Fibroblast of skin of right quadriceps (primary cell): ENCODE results near the gene NBEA.

ENCODE experiments used
- DNase-seq: peaks from one replicate; pipeline ENCODE4 v3.0.0-alpha.2; 2013

Gene NBEA

DNA sequence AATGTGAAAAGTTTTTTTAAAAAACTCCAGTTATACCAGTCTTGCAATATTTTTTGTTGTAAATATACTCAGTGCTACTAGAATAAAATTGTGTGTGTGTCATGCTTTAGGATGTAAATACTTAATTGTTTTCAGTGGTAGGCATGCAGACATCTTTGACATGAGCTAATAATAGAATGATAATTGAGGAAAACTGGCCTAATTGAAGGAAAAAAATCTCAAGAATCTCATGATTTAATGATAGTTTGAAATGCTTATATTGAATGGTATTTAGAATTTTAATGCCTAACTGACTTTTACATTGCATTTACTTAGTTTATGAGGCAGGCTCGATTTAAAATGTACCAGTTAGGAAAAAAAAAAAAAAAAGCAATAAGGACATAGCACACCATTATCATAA is 537.6 kb downstream of the NBEA start:
- DNase-seq, result no peak

- DNase-seq, result no peak
Measured at GRCh38 chr13:35480346-35480745, 538.3 kb downstream of the NBEA start.

DNA sequence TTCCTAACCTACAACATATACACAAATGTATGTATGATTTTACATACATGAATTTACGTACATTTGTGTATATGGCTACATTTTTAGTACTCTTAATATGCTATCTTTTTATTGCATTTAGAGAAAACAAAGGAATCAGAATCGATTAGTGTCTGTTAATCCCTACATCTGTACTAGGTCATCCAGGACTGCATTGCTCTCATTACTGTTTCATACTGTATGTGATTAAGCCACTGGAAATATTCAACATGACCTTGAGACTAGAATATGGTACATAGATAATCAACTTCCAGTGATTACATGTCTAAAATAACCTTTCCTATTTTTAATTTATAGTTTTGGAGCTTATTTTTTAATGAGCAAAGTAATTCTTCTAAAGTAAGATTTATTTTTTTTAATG is 539.7 kb downstream of the NBEA start:
- DNase-seq, result no peak

DNA sequence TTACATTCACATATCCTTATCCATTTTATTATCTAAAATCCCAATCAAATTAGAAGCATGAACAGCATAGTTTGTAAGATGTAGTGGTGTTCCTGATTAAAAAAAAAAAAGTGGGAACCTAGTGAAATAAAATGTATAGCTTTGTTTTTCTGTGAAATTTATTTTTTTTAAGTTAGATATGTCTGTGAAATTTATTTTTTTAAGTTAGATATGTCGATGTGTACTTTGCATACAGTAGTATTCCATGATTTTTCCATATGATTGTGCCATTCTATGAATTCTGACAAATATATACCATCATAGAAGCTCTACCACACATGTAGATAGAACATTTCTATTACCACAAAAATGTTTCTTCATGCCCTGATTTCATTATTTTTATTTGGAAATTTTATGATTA is 540.5 kb downstream of the NBEA start:
- no peak for DNase-seq

- DNase-seq, result no peak
Measured at GRCh38 chr13:35483761-35484160, 541.7 kb downstream of the NBEA start.

DNA sequence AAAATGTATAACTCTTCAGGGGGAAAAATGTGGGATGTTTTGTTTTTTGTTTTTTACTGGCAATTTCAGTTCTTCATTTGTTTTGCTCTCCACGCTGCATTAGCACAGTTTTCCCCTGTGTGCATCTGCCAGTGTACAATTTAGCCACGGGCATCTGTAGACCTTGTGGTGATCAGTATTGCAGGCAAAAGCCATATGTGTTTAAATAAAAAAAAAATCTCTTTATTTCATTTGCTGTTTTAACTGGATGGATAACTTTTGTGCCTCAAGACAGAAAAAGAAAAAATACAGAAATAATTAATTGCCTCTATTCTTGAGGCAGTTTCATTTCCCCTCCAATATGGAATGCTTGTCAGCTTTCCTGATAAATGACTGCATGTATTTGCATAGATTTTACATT is 542.3 kb downstream of the NBEA start:
- no peak for DNase-seq

GRCh38 chr13:35485424-35485823 is 543.4 kb downstream of the NBEA start:
- DNase-seq, result no peak

DNA sequence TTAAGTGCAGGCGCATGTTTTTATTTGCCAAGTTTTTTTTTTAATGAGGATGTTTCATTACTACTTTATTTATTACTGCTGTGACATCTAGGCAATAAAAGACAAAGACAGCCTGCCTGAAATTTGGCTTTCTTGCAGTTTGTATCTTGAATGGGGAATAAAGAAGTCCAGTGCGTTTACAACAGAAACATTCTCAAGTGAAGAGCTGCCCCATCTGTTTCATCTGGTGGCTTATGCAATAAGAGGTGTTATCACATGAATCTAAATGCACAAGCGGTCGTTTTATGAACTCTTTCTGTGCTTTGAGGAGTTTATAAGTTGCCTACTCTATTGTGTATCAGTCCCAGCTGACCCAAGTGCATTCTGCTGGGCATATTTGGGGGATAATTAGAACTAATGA is 547.0 kb downstream of the NBEA start:
- DNase-seq, result no peak

DNA sequence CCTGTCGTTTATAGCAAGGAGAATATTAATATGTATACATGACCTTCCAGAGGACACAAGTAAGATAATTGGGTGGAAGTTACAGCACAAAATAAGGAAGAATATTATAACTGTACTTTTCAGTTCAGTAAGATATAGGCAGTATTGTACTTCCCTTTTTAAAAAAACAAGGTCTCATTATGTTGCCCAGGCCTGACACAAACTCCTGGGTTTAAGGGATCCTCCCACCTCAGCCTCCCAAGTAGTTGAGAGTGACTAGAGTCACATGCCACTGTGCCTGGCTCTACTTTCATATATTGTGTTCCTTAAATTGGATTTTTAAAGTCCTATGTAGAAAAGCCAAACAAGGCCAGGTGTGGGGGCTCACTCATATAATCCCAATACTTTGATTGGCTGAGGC is 553.9 kb downstream of the NBEA start:
- DNase-seq, result no peak

- no peak for DNase-seq
Measured at GRCh38 chr13:35496761-35497386, 554.8 kb downstream of the NBEA start.

DNA sequence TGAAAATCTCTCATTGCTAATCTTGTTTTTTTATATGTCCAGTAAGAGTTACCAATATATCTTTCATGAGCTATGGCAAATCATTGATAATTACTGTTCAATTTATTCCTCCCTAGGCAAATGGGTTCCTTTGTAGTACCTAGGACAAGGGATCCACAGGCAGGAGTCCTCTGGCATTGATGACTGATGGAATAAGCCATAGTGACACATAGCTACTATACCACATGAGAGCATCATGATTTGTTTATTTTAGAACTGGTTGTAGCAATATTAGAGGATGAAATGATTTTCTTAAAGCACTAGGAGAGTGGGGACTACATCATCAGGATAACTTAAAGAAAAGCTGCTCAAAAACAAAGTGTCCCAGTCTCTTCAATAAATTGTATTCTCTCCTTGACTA is 556.2 kb downstream of the NBEA start:
- no peak for DNase-seq

GRCh38 chr13:35499196-35499662 is 557.2 kb downstream of the NBEA start:
- no peak for DNase-seq

GRCh38 chr13:35499676-35500075 is 557.6 kb downstream of the NBEA start:
- DNase-seq, result no peak

DNA sequence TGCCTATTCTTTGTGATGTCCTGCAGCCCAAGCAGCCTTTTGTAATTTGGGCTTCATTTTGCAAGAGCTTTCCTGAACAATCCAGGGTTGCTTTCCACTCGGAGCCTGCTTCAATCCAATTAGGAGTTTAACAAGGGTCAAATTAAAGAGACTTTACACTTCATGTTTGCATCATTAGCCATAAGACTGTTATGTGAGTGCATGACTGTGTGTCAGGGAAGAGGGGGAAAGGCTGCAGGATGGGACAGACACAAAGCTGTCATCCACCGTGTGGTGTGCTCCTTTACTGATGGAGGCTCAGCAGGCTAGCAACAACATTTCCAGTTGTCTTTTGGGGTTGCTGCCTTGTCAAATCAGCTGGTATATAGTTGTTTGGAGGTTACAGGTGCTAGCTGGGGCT is 558.1 kb downstream of the NBEA start:
- no peak for DNase-seq

DNA sequence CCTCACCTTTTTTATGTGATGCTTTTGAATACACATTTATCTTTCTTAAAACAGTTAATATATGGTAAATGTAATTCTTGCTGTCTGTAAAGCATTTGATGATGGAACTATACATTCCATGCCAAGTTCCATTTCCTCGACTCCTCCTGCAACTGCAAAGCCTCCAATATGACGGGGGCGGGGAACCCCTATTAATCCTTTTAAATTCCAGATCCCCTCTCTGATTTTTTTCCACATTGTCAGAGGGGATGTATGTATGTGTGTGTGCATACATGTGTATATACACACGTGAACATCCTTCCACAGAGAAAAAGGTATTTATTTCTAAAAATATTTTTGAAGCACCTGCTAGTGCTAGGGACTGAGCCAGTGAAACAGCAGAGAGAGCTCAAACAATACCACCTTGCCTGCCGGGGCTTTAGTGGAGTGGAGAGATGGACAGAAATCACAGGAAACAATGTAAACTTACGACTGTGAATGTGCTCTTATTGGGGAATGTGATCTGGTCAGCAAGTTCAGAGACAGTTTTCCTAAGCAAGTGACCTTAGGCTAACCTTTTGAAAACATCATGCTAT is 559.7 kb downstream of the NBEA start:
- no peak for DNase-seq

DNA sequence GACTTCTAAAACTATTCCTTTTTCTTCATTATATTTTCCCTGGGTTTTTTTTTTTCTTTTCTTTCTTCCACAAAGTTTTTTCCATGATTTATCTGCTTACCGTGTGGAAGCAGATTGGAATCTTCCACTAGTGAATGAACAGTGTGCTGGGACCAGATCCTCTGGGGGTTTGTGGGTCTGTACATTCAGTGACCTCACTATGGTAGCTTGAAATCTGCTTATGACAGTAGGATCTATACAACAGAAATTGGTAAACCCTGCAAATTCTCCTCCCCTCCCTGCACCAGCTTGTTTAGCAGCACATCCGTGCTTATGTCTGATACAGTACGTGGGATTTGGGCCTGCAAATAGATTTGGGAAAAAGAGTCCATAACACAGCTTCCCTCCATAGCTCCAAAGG is 560.4 kb downstream of the NBEA start:
- DNase-seq, result no peak

GRCh38 chr13:35512271-35512920 is 570.3 kb downstream of the NBEA start:
- DNase-seq, result peak; percentile 89

DNA sequence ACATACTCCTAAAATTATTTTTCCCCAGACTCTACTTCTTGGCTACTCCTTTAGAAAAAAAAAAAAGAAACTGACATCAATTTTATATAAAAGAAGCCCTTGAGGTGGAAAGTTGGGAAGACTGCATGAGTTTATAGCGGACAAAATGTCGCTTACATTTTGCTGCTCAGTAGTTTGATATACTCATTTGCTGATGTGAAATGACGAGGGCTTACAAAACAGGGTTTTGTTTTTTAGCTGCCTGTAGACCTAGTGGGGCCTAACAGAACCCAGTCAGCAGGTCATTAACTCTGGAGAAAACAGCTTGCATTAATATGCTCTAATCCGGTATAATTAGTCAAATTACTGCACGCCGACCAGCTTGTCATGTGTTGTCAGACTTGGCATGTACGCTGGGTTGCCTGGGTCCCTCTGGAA is 572.0 kb downstream of the NBEA start:
- no peak for DNase-seq

DNA sequence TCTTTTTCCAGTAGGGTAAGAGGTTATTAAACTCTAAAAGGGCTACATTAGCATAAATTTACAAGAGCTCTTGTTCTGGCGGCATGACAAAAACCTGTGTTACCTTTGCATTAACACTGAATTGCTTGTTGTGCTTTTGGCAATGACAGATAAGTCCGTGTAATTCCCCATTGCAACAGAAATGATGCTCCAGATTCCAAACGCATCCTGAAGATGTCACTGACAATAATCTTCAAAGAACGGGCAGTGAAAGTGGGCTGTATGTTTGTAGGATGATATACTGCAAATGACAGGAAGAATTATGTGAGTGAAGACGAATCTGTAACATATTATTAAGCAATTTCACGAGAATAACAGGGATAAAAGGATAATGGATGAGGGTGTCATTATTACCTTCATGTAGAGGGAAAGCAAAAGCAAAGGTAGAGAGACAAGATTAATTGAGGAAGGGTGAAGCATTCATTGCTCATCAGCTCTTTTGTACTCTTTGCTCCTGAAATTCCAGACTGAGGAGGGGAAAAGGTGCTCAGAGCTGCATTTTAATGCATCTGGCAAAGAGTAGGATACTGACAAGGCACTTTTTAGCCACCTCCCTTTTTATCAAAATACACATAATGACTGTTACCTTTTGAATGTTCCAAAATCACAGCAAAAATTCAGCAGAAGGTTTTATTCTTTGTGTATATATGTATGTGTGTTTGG is 572.9 kb downstream of the NBEA start:
- no peak for DNase-seq

GRCh38 chr13:35518337-35518946 is 576.4 kb downstream of the NBEA start:
- DNase-seq, result peak; percentile 15

GRCh38 chr13:35524171-35524570 is 582.1 kb downstream of the NBEA start:
- no peak for DNase-seq

- no peak for DNase-seq
Measured at GRCh38 chr13:35526577-35526976, 584.5 kb downstream of the NBEA start.

DNA sequence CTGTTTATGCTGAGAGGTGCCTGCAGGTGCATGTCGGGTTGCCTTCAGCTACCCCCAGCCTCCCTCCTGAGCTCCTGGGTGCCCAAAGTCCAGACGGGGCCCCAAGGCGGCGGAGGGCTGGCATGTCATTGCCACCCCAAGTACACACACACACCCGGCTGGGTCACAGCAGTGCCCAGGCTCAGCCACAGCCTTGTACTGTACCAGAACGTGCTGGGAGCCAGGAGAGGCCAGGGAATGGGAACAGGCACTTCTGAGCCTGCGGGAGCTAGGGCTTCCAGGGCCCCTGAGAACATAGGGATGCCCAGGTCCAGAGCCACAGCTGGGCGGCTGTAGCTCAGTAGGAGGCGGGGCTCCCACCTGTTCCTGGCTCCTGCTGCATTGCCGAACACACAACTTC is 585.4 kb downstream of the NBEA start:
- DNase-seq, result no peak

GRCh38 chr13:35530147-35530546 is 588.1 kb downstream of the NBEA start:
- no peak for DNase-seq
